ENCODE data around the gene HBEGF. TPM values are rescaled to one million over a fixed set of nuclear protein-coding genes. Genes with fewer than 3 reads are reported as not detected.

HBEGF gene
- total and polyA plus RNA-seq, 10 donors, result 1.2 to 16.2 (median 6.9) TPM

- no peak for DNase-seq
- Histone ChIP-seq H3K4me3 (no peak overlapping the region), H3K9me3 (no peaks in the 10 kb centered on the region), H3K36me3 (peaks cover 0 to 15% (median under 1%) of the 10 kb centered on the region in 6 donors), H3K27ac (peak overlapping the region in 2 of 8 donors; percentile 4 to 17), H3K27me3 (replicated peaks in 1 of 7) (no peaks in the 10 kb centered on the region), H3K4me1 (peaks cover 4 to 64% (median 36%) of the 10 kb centered on the region in 6 donors)
- no peak for TF ChIP-seq POLR2A (IDR thresholded peaks at IDR 0.05)
- TF ChIP-seq CTCF (IDR thresholded peaks at IDR 0.05 in 8 of 11, conservative IDR thresholded peaks at IDR 0.05 in 3 of 11), result no peak
- no peak for TF ChIP-seq POLR2AphosphoS5 (IDR thresholded peaks at IDR 0.05)
- 56 to 74% (median 60%) methylated on average over 4 of the region's 4 CpGs for WGBS, 5 donors
- intact Hi-C loops (cut with DNase I; ENCODE audit: low total_unique reads), result no loop called here
Observed at GRCh38 chr5:140293091-140293848, 53.1 kb downstream of the HBEGF start.

GRCh38 chr5:140292212-140293036 is 54.0 kb downstream of the HBEGF start:
- no peak overlapping the region for H3K4me3 ChIP-seq
- H3K27me3 ChIP-seq (replicated peaks in 1 of 7), result no peaks in the 10 kb centered on the region
- H3K27ac ChIP-seq, result no peak overlapping the region
- 88 to 100% (median 98%) methylated on average over 1 of the region's 1 CpG for WGBS, 5 donors
- no peaks in the 10 kb centered on the region for H3K9me3 ChIP-seq
- intact Hi-C loops (cut with DNase I; ENCODE audit: low total_unique reads), result no loop called here
- H3K36me3 ChIP-seq, result peaks cover 0 to 9% (median 0%) of the 10 kb centered on the region in 6 donors
- peaks cover 4 to 60% (median 35%) of the 10 kb centered on the region in 6 donors for H3K4me1 ChIP-seq
- TF ChIP-seq POLR2AphosphoS5 (IDR thresholded peaks at IDR 0.05) (no peak), CTCF (IDR thresholded peaks at IDR 0.05 in 8 of 11, conservative IDR thresholded peaks at IDR 0.05 in 3 of 11) (no peak), POLR2A (IDR thresholded peaks at IDR 0.05) (no peak)
- DNase-seq, result no peak

DNA sequence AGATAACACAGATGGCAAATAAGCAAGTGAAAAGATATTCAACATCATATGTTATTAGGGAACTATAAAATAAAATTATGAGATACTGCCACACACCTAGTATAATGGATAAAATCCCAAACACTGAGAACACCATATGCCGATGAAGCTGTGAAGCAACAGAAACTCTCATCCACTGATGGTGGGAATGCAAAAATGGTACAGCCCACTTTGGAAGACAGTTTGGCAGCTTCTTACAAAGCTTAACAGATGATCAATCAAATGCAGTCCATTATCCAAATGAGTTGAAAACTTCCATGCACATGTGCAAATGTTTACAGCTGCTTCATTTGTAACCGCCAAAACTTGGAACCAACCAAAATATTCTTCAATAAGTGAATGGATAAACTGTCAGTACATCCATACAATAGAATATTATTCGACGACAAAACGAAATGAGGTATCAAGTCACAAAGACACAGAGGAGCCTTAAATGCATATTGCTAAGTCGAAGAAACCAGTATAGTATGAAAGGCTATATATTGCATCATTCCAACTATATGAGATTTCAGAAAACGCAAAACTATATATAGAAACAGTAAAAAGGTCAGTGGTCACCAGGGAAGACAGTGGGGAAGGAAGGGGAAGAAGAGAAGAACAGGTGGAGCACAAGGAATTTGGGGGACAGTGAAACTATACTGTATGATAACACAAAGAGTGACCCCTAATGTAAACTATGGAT is 58.4 kb downstream of the HBEGF start:
- no peak for DNase-seq
- Histone ChIP-seq H3K4me1 (peaks cover 9 to 39% (median 26%) of the 10 kb centered on the region in 6 donors), H3K9me3 (no peaks in the 10 kb centered on the region), H3K27ac (no peak overlapping the region), H3K36me3 (no peaks in the 10 kb centered on the region), H3K4me3 (no peak overlapping the region), H3K27me3 (replicated peaks in 1 of 7) (no peaks in the 10 kb centered on the region)
- intact Hi-C loops (cut with DNase I; ENCODE audit: low total_unique reads), result no loop called here
- WGBS, 5 donors, result 85 to 89% (median 87%) methylated on average over 7 of the region's 7 CpGs
- no peak for TF ChIP-seq POLR2A (IDR thresholded peaks at IDR 0.05)
- TF ChIP-seq POLR2AphosphoS5 (IDR thresholded peaks at IDR 0.05), result no peak
- no peak for TF ChIP-seq CTCF (IDR thresholded peaks at IDR 0.05 in 8 of 11, conservative IDR thresholded peaks at IDR 0.05 in 3 of 11)
